Activated CD4-positive, alpha-beta memory T cell treated with anti-CD3 and anti-CD28 coated beads, Interleukin-2, amount 10 ng/mL, durations not matched to agents 7 days and 5 days (primary cell): ENCODE data around the gene GRIPAP1. TPM values are rescaled to one million over a fixed set of nuclear protein-coding genes. Genes with fewer than 3 reads are reported as not detected.

ENCODE experiments used
- CTCF ChIA-PET: fragments of 350-600 bp; sonication (Branson Sonifier 250); formaldehyde crosslinking; loops from one replicate; lab custom pipeline; 2021; ENCODE audit warnings: antibody characterized with exemption, inconsistent platforms; lab: Charles Lee
- POLR2A ChIA-PET: fragments of 350-600 bp; sonication (Branson Sonifier 250); formaldehyde crosslinking; loops from one replicate; lab custom pipeline; 2021; ENCODE audit warnings: antibody characterized with exemption; lab: Charles Lee
- DNase-seq: peaks from one replicate; pipeline ENCODE4 v3.0.0-alpha.2; 2020
- H3K27ac Mint-ChIP-seq: one replicate; pipeline ENCODE4 v1.8.0; 2021; ENCODE audit warnings: mild to moderate bottlenecking, mixed read lengths
- H3K27me3 Mint-ChIP-seq: one replicate; pipeline ENCODE4 v1.8.0; 2021; ENCODE audit warnings: mixed read lengths
- H3K36me3 Mint-ChIP-seq: one replicate; pipeline ENCODE4 v1.8.0; 2021; ENCODE audit warnings: low read depth, mixed read lengths
- H3K4me1 Mint-ChIP-seq: one replicate; pipeline ENCODE4 v1.8.0; 2021; ENCODE audit warnings: mixed read lengths
- H3K4me3 Mint-ChIP-seq: one replicate; pipeline ENCODE4 v1.8.0; 2021; ENCODE audit warnings: mild to moderate bottlenecking, mixed read lengths
- H3K9me3 Mint-ChIP-seq: one replicate; pipeline ENCODE4 v1.8.0; 2021; ENCODE audit warnings: mixed read lengths
- total RNA-seq, 2 experiments: library from RNA; stranded (reverse); gene quantifications; one replicate each; pipeline ENCODE4 v1.2.3, GENCODE V29; 2021

The GRIPAP1 gene
- total RNA-seq, 2 experiments from 2014 or later, result 104 to 116 TPM

GRCh38 chrX:48968377-48968776, 33.7 kb downstream of the GRIPAP1 start:
- no peak overlapping the region for H3K27ac Mint-ChIP-seq
- H3K4me1 Mint-ChIP-seq, result peaks cover 15% of the 10 kb centered on the region
- ChIA-PET CTCF (no interaction called here), POLR2A (interaction anchor here (0.8 to 1.7 kb wide), 2 partner anchors 9 to 10 kb away, joined by 3 to 6 read pairs; no protein-coding TSS in a partner anchor)
- DNase-seq, result no peak
- H3K4me3 Mint-ChIP-seq, result no peak overlapping the region
- H3K9me3 Mint-ChIP-seq, result no peaks in the 10 kb centered on the region
- no peaks in the 10 kb centered on the region for H3K27me3 Mint-ChIP-seq
- peaks cover 11% of the 10 kb centered on the region for H3K36me3 Mint-ChIP-seq

- Mint-ChIP-seq H3K36me3 (peaks cover 3% of the 10 kb centered on the region), H3K9me3 (no peaks in the 10 kb centered on the region), H3K4me3 (no peak overlapping the region), H3K27ac (no peak overlapping the region), H3K4me1 (peaks cover 4% of the 10 kb centered on the region), H3K27me3 (no peaks in the 10 kb centered on the region)
- CTCF ChIA-PET, result no interaction called here
- DNase-seq, result no peak
- POLR2A ChIA-PET, result no interaction called here
Observed at GRCh38 chrX:48966796-48967579, 35.1 kb downstream of the GRIPAP1 start.

- Mint-ChIP-seq H3K27ac (no peak overlapping the region), H3K9me3 (no peaks in the 10 kb centered on the region), H3K27me3 (no peaks in the 10 kb centered on the region), H3K4me3 (no peak overlapping the region), H3K4me1 (peaks cover 2% of the 10 kb centered on the region), H3K36me3 (peaks cover 9% of the 10 kb centered on the region)
- ChIA-PET CTCF (no interaction called here), POLR2A (no interaction called here)
- no peak for DNase-seq
Observed at GRCh38 chrX:48965959-48966358, 36.1 kb downstream of the GRIPAP1 start.

GRCh38 chrX:48961585-48962091, 40.4 kb downstream of the GRIPAP1 start:
- ChIA-PET CTCF (no interaction called here), POLR2A (no interaction called here)
- DNase-seq, result no peak
- Mint-ChIP-seq H3K27ac (no peak overlapping the region), H3K9me3 (no peaks in the 10 kb centered on the region), H3K4me1 (peaks cover 18% of the 10 kb centered on the region), H3K36me3 (peaks cover 9% of the 10 kb centered on the region), H3K27me3 (no peaks in the 10 kb centered on the region), H3K4me3 (no peak overlapping the region)

- Mint-ChIP-seq H3K36me3 (peaks cover 12% of the 10 kb centered on the region), H3K27ac (no peak overlapping the region), H3K27me3 (no peaks in the 10 kb centered on the region), H3K9me3 (no peaks in the 10 kb centered on the region), H3K4me3 (peak overlapping the region; percentile 36), H3K4me1 (peaks cover 29% of the 10 kb centered on the region)
- DNase-seq, result no peak
- CTCF ChIA-PET, result interaction anchor here (0.6 kb wide), 1 partner anchor 42 kb away, joined by 5 read pairs; the partner anchor contains the start of gene GRIPAP1
- POLR2A ChIA-PET, result interaction anchor here (1.4 to 6.8 kb wide), 3 partner anchors 18 to 160 kb away, joined by 3 to 125 read pairs (median 21); partner anchors contain the start of gene TFE3
Observed at GRCh38 chrX:48960291-48960690, 41.8 kb downstream of the GRIPAP1 start.

GRCh38 chrX:48958635-48959094, 43.4 kb downstream of the GRIPAP1 start:
- Mint-ChIP-seq H3K9me3 (no peaks in the 10 kb centered on the region), H3K27ac (peak overlapping the region; percentile 100), H3K4me3 (peak overlapping the region; percentile 98), H3K36me3 (peaks cover 22% of the 10 kb centered on the region), H3K4me1 (peaks cover 43% of the 10 kb centered on the region), H3K27me3 (no peaks in the 10 kb centered on the region)
- POLR2A ChIA-PET, result interaction anchor here (0.9 to 6.8 kb wide), 18 partner anchors 9 to 282 kb away, joined by 3 to 125 read pairs (median 6); partner anchors contain the start of genes GRIPAP1, KCND1, PQBP1 and SLC35A2
- CTCF ChIA-PET, result interaction anchor here (0.7 to 1.8 kb wide), 10 partner anchors 18 to 419 kb away, joined by 3 to 9 read pairs (median 4); partner anchors contain the start of genes GRIPAP1, TBC1D25 and TFE3
- peak; percentile 31 for DNase-seq

GRCh38 chrX:48957827-48958634, 44.0 kb downstream of the GRIPAP1 start:
- Mint-ChIP-seq H3K27ac (peak overlapping the region; percentile 100), H3K36me3 (peaks cover 22% of the 10 kb centered on the region), H3K4me3 (peak overlapping the region; percentile 98), H3K9me3 (no peaks in the 10 kb centered on the region), H3K4me1 (peaks cover 49% of the 10 kb centered on the region), H3K27me3 (no peaks in the 10 kb centered on the region)
- DNase-seq, result peak; percentile 94
- ChIA-PET CTCF (interaction anchor here (0.7 to 1.8 kb wide), 10 partner anchors 17 to 418 kb away, joined by 3 to 9 read pairs (median 4); partner anchors contain the start of genes GRIPAP1, TBC1D25 and TFE3), POLR2A (interaction anchor here (0.7 to 6.8 kb wide), 17 partner anchors 11 to 318 kb away, joined by 3 to 125 read pairs (median 6); partner anchors contain the start of genes GRIPAP1, KCND1, PQBP1 and SLC35A2)

GRCh38 chrX:48957477-48957826, 44.6 kb downstream of the GRIPAP1 start, which contains the start of gene OTUD5:
TSS of gene OTUD5 (minus strand) at chrX:48957607. CDS start at chrX:48957570, 37 bp downstream.
- Mint-ChIP-seq H3K36me3 (peaks cover 22% of the 10 kb centered on the region), H3K4me3 (peak within 1 kb of the TSS; percentile 98), H3K4me1 (peaks cover 55% of the 10 kb centered on the region), H3K27ac (peak within 1 kb of the TSS; percentile 100), H3K27me3 (no peaks in the 10 kb centered on the region), H3K9me3 (no peaks in the 10 kb centered on the region)
- DNase-seq, result no peak
- POLR2A ChIA-PET, result interaction anchor here (1.0 to 6.8 kb wide), 13 partner anchors 12 to 319 kb away, joined by 3 to 125 read pairs (median 8); partner anchors contain the start of genes GRIPAP1, HDAC6, PQBP1 and SLC35A2
- CTCF ChIA-PET, result interaction anchor here (1.3 kb wide), 1 partner anchor 206 kb away, joined by 4 read pairs; no protein-coding TSS in a partner anchor

- POLR2A ChIA-PET, result interaction anchor here (0.8 to 6.8 kb wide), 9 partner anchors 15 to 155 kb away, joined by 3 to 125 read pairs (median 10); partner anchors contain the start of genes HDAC6, SLC35A2 and TFE3
- H3K27ac Mint-ChIP-seq, result peak overlapping the region; percentile 78
- H3K9me3 Mint-ChIP-seq, result no peaks in the 10 kb centered on the region
- CTCF ChIA-PET, result interaction anchor here (0.7 to 3.0 kb wide), 2 partner anchors 11 to 261 kb away, joined by 3 to 9 read pairs; no protein-coding TSS in a partner anchor
- peaks cover 27% of the 10 kb centered on the region for H3K36me3 Mint-ChIP-seq
- peak overlapping the region; percentile 78 for H3K4me3 Mint-ChIP-seq
- peaks cover 60% of the 10 kb centered on the region for H3K4me1 Mint-ChIP-seq
- no peaks in the 10 kb centered on the region for H3K27me3 Mint-ChIP-seq
- peak; percentile 53 for DNase-seq
Observed at GRCh38 chrX:48956728-48957414, 45.2 kb downstream of the GRIPAP1 start.

GRCh38 chrX:48948589-48948988, 53.5 kb downstream of the GRIPAP1 start:
- H3K9me3 Mint-ChIP-seq, result no peaks in the 10 kb centered on the region
- DNase-seq, result no peak
- CTCF ChIA-PET, result interaction anchor here (1.5 kb wide), 1 partner anchor 12 kb away, joined by 5 read pairs; no protein-coding TSS in a partner anchor
- H3K27me3 Mint-ChIP-seq, result no peaks in the 10 kb centered on the region
- peaks cover 49% of the 10 kb centered on the region for H3K4me1 Mint-ChIP-seq
- no peak overlapping the region for H3K4me3 Mint-ChIP-seq
- no peak overlapping the region for H3K27ac Mint-ChIP-seq
- peaks cover 16% of the 10 kb centered on the region for H3K36me3 Mint-ChIP-seq
- POLR2A ChIA-PET, result interaction anchor here (2.8 kb wide), 1 partner anchor 9 kb away, joined by 15 read pairs; no protein-coding TSS in a partner anchor

GRCh38 chrX:48945517-48946348, 56.3 kb downstream of the GRIPAP1 start:
- H3K4me3 Mint-ChIP-seq, result no peak overlapping the region
- H3K4me1 Mint-ChIP-seq, result peaks cover 57% of the 10 kb centered on the region

More at GRCh38 chrX:48945517-48946348, 56.3 kb downstream of the GRIPAP1 start:
- peaks cover 29% of the 10 kb centered on the region for H3K36me3 Mint-ChIP-seq
- CTCF ChIA-PET, result interaction anchor here (0.7 to 2.7 kb wide), 12 partner anchors 9 to 371 kb away, joined by 3 to 11 read pairs (median 5); partner anchors contain the start of genes PIM2, PQBP1, RBM3 and SLC35A2
- POLR2A ChIA-PET, result interaction anchor here (0.9 to 12.8 kb wide), 3 partner anchors 8 to 30 kb away, joined by 3 to 415 read pairs (median 125); partner anchors contain the start of genes OTUD5, PIM2 and SLC35A2
- H3K27ac Mint-ChIP-seq, result peak overlapping the region; percentile 68
- no peaks in the 10 kb centered on the region for H3K27me3 Mint-ChIP-seq
- no peaks in the 10 kb centered on the region for H3K9me3 Mint-ChIP-seq
- DNase-seq, result peak; percentile 59
